ENCODE measurements around the gene CREG2.
A peak's percentile ranks its signal among the peaks of the same experiment; 100 is the strongest.
"Not testable (repeated sequence)": the region's sequence is repeated elsewhere in the genome, so short reads cannot be mapped to it uniquely, and the experiment has no call there.

The CREG2 gene

DNA sequence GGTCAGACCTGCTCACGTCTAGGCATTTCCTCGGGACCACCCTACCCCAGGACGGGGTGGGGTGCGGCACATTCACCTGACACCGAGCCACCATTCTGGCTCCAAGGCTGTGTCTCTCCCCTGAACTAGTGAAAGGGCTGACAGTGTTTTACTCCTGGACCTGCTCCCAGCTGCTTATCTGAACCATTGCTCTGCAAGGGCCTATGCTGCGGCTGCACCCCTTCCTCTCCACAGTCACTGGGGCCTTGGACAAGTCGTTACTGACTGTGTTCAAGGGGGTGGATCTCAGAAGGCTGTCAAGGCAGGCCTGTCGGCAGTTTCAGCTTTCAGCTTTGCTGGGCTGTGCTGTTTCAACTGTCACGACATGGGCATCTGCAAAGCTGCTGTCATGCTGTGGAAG is 11.7 kb downstream of the CREG2 start:
- DNase-seq (ENCODE audit: low read depth in 4 of 4, low spot score in 1 of 4) = no peak

DNA sequence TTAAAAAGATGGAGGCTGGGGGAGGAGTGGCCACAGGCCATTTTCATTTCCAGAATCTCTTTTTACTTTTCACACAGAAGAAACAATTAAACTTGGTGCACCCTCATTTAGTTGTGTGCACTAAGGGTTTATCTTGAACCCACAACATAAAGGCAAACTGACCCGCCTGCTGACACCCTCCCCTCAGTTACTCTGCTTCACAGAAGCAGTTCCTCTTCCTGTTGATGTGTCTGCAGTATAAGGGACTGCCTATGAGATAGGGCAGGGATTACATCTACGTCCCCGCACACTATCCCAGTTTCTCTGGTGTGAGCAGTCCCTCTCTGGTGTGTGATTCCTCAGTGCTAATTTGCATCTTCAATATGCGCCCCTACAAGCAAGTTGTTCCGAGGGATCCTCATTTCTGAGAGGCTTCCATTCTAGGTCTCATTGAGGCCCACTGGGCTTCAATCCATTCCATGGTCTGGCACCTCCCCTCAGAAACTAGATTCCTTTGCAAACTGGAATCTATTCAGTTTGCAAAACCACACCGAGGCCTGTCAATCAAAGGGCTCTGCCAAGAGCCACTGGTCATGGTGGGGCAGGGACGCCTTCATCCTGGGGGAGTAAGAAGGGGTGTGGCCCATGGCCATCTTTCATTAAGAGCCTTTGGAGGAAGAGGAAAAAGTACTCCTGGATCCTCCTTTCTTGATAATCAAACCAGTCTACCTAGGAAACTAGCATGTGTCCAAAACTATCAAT is 12.3 kb downstream of the CREG2 start:
- no peak for DNase-seq (ENCODE audit: low read depth in 4 of 4, low spot score in 1 of 4)

DNA sequence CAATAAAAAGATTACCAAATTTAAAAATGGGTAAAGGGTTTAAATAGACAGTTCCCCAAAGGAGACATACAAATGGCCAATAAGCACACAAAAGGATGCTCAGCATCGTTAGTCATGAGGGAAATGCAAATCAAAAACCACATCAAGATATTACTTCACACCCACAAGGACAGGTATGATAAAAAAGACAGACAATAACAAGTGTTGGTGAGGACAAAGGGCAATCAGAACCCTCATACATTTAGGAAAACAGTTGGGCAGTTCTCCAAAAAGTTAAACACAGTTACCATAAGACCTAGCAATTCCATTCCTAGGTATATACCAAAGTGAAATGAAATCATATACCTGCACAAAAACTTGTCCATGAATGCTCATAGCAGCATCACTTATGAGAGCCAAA is 14.5 kb downstream of the CREG2 start:
- no peak for DNase-seq (ENCODE audit: low read depth in 4 of 4, low spot score in 1 of 4)

DNA sequence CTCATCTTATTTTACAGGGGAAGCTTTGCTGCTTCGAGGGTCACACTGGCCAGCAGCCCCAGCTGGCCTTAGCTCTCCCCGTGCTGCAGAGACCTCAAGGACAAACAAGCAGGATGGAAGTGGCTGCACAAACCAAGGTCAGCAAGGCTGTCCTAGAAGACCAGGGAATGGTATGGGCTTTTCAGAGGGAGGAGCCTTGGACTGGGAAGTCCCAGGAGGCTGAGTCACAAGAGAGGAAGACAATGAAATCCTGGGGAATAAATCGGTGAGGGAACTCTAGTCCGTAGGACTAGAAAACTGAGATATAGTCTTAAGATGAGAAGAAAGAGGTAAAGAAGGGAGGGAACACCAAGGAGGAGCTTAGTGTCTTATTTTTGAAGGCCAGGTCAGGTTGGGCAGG is 15.7 kb downstream of the CREG2 start:
- DNase-seq (ENCODE audit: low read depth in 4 of 4, low spot score in 1 of 4) = no peak

DNA sequence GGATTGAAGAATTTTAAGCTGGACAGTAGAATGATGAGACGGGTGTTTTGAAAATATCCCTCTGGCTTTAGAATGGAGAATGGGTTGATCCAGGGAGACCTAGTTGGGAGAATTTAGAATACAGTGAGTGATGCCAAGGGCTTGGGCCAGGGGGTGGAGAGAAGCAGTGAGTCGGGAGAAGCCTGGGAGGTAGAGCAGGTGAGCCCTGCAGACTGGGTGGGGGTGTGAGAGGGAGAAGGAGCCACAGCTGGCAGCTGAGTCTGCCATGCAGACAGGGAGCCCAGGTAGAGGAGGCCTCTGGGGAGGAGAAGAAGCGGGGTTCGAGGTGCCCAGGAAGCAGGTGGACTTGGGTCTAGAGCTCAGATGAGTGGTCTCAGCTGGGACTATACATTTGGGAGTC is 18.2 kb downstream of the CREG2 start:
- DNase-seq (ENCODE audit: low read depth in 4 of 4, low spot score in 1 of 4) = no peak

DNA sequence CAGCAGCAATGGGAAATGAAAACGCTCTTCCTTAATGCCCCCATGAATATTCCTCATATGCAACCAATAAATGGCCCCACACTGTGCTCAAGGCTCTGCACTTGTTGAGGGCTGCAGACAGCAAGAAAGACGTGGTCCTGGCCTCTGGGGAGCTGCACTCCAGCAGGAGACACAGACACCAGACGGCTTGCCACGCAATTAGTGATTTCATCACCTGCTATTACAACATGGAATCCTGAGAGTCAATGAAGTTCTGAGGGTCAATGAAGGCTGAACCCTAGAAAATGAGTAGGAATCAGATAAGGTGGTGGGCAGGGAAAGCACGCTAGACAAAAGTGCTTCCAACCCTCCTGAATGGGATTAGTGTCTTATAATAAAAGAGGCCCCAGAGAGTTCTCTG is 18.9 kb downstream of the CREG2 start:
- DNase-seq (ENCODE audit: low read depth in 4 of 4, low spot score in 1 of 4) = no peak

DNA sequence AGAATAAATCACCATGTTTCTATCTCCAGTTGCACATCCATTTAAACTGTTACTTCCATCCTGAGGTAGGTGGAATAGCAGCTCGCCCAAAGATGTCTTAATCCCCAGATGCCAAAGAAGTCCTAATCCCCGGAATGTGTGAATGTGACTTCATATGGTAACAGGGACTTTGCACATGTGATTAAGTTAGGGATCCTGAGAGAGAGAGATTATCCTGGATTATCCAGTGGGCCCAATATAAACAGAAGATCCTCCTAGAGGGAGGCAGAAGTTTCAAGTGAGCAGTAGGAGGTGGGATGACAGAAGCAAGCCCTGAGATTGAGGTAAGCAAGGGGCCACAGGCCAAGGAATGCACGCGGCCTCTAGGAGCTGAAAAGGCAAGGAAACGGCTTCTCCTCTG is 19.8 kb downstream of the CREG2 start:
- DNase-seq (ENCODE audit: low read depth in 4 of 4, low spot score in 1 of 4) = no peak

DNA sequence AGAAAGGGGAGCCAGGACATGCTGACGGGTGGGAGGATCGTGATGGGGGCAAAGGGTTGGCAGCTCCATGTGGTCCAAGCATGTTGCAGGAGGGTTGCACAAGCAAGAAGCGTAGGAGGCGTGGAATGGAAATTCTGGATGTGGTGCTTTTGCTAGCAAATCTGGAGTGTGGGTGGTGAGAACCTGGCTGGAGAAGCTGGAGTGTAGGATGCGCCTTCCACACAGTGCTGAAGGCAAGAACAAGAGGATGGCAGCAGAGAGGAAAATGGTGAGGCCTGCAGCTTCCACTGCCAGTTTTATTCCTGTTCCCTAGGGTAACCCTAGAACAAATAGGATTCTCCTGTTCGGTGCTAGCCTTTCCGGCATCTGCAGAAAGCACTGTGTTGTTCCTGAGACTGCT is 22.4 kb downstream of the CREG2 start:
- no peak for DNase-seq (ENCODE audit: low read depth in 4 of 4, low spot score in 1 of 4)

DNA sequence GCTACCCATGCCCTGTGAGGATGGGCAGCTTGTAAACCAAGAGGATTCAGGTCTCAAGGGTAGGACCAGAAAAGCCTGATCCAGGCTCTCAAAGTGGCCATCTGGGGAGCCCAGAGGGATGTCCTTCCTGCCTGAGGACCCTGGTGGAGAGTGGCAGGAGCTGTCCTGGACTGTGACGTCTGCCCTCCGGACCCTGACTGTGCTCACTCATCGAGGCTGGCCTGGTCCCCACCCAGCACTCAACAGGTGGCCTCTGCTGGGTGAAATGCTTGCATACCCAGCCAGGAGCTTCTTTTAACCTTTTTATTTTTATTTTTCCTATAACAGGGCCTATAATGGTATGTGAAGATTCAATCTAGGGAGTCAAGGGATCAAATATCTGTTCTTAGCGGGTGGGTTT is 24.5 kb downstream of the CREG2 start:
- DNase-seq (ENCODE audit: low read depth in 4 of 4, low spot score in 1 of 4) = no peak

DNA sequence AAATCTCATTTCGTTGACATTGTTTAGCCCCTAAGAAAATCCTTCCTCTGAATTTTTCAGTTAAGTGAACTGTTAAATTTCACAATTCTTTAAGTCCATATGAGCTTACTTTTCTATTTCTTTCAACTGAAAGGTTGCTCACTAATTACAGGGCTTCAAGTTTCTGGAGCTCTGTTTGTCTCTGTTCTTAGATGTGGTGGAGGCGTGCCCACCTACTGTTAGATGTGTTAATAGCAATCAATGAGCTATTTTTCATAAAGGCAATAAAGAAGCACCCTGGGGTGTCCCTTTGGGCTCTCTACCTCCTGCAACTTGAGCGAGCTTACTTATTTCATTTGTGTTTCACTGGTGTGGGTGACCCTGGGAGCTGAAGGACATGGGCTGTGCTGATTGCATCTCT is 25.0 kb downstream of the CREG2 start:
- DNase-seq (ENCODE audit: low read depth in 4 of 4, low spot score in 1 of 4) = no peak

DNA sequence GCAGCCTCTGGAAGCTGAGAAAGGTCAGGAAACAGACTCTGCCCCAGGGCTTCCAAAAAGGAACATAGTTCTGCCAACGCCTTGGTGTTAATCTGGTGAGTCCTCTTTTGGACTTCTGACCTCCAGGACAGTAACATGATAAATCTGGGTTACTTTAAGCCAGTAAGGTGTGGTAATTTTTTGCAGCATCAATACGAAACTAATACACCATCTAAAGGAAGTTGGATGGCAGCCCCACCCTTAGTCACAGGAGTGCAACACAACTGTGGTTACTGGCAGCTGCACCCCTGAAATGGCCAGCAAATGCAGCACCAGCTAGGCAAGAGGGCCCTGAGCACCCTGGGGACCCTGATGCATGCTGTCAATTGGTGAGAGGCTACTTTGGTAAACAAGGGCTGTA is 25.8 kb downstream of the CREG2 start:
- peak in 1 of 4 experiments; percentile 5 for DNase-seq (ENCODE audit: low read depth in 4 of 4, low spot score in 1 of 4)

DNA sequence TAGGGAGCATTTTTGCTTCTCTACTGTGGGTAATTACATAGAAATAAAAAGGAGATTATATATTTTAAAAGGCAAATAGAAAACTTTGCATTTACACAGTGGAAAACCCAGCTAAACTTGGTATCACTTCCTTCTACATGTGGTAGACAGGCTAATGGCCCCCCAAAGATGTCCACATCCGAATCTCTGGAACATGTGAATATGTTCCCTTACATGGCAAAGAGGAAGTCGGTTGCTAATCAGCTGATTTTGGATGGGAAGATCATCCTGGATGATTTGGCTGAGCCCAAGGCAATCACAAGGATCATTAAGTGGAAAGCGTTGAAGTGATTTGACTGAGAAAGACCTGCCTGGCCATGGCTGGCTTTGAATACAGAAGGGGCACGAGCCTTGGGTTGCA is 26.2 kb downstream of the CREG2 start:
- no peak for DNase-seq (ENCODE audit: low read depth in 4 of 4, low spot score in 1 of 4)

DNA sequence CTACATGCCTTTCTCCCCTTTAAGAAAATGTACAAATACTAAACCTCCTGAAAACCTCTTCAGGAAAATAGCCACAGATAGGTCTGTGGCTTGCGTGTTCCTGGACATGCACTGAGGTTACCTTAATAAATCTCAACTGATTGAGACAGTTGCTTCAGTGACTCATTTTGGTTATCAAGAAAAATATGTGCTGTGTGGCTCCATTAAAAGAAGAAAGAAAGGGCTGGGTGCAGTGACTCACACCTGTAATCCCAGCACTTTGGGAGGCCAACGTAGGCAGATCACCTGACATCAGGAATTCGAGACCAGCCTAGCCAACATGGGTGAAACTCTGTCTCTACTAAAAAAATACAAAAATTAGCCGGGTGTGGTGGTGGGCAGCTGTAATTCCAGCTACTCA is 27.1 kb downstream of the CREG2 start:
- no peak for DNase-seq (ENCODE audit: low read depth in 4 of 4, low spot score in 1 of 4)

DNA sequence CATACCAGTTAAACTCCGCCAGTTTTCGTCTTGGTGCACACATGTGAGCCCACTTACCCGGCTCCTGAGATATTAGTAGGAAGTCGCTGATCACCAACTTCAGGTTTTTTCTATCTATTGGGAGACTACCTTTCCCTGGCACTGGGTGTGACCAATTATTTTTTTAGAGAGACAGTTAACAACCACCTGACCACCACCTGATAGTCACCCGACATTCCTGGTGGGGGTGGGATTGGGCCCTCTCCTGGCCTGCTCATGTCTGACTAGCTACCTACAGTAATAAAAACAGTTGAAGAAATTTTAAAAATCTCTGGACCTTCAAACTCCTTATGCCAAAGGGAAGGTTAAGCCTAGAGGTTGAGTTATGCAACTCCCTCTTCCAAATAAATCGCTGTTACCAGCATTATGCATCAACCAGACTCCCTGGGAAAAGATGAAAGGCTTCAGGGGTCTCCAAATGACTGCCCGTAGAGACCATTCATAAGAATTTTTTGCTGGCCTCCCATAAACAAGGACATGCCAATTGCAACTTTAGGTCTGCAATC is 27.8 kb downstream of the CREG2 start:
- no peak for DNase-seq (ENCODE audit: low read depth in 4 of 4, low spot score in 1 of 4)

DNA sequence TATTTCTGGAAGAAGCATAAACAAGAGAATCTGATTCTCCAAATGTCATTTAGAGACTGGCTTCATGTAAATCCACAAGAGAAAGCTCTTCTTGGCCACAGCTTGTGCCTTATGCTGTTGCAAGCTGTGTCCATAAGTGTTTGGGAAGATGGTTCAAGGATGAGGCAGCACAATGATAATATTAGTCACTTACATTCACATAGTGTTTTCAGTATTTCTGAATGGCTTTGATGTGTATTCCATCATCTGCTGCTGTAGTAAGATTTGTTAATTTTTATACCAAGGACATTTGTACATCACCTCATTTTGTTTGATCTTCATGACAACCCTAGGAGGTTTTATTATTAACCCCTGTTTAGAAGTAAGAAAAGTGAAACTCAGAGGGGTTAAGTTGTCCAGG is 29.9 kb downstream of the CREG2 start:
- DNase-seq (ENCODE audit: low read depth in 4 of 4, low spot score in 1 of 4) = no peak

DNA sequence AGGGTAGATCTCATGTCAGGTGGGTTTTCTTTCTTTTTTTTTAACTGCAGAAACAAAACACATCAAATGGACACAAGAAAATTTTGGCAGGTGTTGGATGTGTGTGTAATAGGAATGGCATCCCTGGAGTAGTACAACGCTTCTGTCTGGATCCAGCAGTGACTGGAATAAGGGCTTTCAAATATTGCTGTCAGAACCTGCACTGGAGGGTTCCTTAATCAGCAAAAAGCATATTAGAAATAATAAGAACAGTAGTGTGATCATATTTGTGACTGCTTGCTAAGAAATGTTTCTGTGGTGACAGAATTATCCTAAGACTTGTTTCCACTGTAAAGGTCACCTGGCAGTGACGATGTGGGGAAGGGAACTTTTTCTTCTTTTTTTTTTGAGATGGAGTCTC is 30.8 kb downstream of the CREG2 start:
- no peak for DNase-seq (ENCODE audit: low read depth in 4 of 4, low spot score in 1 of 4)

DNA sequence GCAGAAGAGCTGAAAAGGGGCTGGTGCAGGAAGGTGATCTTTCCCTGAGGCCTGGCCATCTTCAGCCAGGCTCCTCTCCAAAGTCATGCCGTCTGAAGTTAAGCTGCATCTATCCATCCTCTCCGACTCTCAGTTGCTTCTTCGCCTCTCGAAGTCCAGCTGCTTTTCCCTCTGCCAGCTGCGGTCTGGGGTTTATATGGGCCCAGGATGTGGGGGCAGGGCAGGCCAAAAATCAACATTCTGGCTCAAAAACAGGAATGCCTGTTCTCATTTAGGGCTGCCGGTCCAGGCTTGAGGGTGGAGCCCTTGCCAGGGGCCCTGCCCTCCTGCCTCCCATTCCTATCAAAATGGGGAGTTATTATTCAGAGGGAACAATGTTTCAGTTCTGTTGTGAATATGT is 31.2 kb downstream of the CREG2 start:
- no peak for DNase-seq (ENCODE audit: low read depth in 4 of 4, low spot score in 1 of 4)

DNA sequence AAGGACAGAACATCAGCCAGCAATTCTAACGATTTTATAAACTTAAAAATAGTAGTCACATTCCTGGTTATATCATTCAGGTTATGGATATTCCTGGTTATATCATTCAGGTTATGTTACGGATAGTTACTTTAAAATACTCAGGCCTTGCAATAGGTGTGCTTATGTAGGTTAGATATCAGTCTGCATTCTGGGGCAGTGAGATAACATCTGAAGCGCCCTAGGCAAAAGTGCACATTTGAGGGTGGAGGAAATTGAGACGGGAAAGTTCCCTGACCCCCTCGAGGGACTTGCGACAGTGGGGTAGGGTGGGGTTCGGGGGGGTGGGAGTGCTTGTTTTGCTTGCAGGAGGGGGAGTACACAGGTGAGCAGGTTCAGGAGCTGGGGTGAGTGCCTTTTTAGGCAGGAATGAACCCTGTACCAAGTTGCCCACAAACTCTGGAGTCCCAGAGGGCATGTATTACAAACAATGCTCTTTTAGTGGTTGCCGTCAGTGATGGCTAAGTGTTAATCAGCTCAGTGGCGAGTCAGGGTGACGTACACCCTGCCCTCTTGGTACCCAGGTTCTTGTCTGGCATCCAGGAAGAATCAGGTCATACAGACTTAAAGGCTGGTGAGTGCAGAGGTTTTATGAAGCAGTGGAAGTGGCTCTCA is 31.8 kb downstream of the CREG2 start:
- no peak for DNase-seq (ENCODE audit: low read depth in 4 of 4, low spot score in 1 of 4)

DNA sequence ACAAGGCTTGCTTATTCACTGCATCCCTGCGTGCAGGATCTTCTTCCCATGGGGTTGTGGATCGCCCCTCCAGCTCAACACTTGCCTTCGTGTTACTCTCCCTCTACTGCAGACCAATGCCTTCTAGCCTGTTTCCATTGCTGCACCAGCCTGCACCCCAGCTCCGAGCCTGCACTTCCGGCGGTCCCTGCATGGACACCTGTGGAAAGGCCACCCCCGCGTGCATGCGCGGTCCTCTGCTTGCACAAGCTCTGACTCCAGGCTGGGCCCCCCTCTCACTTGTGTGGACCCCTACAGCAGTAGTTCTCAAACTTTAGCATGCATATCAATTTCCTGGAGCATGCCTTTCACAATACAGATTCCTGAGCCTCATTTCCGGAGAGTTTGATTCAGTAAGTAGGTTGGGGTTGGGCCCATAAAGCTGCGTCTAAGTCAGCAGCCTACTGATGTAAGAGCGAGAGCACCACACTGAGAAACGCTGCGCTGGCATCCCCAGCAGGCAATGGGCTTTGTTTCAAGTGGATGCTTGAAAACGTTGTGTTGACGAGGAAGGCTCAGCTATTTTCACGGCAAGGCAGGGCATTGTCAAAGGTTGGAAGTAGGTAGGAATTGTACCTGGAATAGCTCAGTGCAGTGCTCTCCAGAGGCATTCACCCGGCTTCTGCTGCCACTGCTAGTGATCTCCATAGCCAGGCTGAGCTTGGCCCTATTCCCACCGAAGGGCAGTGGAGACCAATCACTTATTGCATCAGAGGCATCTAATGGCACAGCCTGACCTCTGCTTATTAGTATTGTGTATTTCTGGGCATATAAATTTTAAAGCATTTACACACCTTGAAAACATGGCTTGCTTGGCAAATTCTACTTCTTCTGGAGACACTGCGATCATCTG is 32.6 kb downstream of the CREG2 start:
- DNase-seq (ENCODE audit: low read depth in 4 of 4, low spot score in 1 of 4) = no peak

DNA sequence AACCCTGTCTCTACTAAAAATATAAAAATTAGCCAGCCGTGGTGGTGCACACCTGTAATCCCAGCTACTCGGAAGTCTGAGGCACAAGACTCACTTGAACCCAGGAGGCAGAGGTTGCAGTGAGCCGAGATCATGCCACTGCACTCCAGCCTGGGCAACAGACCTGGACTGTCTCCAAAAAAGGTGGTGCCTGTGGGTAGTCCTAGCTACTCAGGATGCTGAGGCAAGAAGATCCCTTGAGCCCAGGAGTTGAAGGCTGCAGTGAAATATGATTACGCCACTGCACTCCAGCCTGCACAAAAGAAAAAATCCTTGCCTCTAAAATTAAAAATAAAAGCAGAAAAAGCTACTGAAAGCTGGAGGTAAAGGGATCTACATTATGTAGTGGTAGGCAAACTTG is 34.7 kb downstream of the CREG2 start:
- DNase-seq (ENCODE audit: low read depth in 4 of 4, low spot score in 1 of 4) = not testable (repeated sequence)

DNA sequence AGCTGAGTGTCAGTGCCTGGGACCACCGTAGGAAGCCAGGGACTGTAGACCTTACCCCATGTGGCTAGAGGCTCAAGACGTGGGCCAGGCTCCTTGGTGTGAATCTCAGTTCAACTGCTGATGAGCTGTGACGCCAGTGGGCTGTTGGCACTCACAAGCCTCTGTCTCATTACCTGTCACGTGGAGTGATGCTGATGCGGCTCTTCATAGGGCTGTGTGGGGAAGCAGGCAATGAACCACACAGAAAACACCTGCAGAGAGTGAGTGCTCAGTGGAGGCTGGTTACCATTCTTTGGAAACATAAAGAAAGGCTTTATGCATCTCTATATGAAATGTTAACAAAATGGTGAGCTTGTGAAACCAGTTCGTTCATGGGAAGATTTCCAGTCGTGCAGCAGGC is 36.1 kb downstream of the CREG2 start:
- DNase-seq (ENCODE audit: low read depth in 4 of 4, low spot score in 1 of 4) = no peak
